ENCODE measurements around the gene G2E3. TPM values are rescaled to one million over a fixed set of nuclear protein-coding genes. Genes with fewer than 3 reads are reported as not detected.
"Not testable (repeated sequence)": the region's sequence is repeated elsewhere in the genome, so short reads cannot be mapped to it uniquely, and the experiment has no call there.

Gene G2E3
- total RNA-seq, 4 donors from 2014 or later: 9.5 to 17.5 (median 10.7) TPM

DNA sequence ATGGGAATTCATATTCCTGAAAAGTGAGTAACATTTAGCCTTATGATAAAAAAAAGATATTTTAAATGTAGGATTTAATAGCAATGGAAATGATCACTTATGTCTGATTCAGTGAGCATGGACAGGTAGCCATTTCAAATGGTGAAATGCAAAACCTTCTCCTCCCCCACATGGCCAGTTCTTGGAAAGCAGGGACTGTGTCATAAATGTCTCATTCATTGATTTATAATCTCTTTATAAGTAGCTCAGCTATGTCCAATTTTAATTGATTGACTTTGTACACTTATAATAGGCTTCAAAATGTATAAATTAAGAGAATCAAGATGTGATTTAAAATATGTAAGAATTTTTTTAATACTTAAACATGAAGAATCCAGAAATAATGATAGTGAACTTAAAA, 38.5 kb downstream of the G2E3 start:
- intact Hi-C loops (cut with DNase I): no loop called here
- TF ChIP-seq CTCF (IDR thresholded peaks at IDR 0.05) (no peak), POLR2A (IDR thresholded peaks at IDR 0.05) (no peak)
- H3K27ac ChIP-seq: no peak overlapping the region
- no peaks in the 10 kb centered on the region for H3K9me3 ChIP-seq
- no peak overlapping the region for H3K4me3 ChIP-seq (replicated peaks in 1 of 3)
- DNase-seq: no peak
- no peaks in the 10 kb centered on the region for H3K27me3 ChIP-seq
- H3K4me1 ChIP-seq: no peaks in the 10 kb centered on the region
- H3K36me3 ChIP-seq: peaks cover 2 to 10% of the 10 kb centered on the region in 2 donors

DNA sequence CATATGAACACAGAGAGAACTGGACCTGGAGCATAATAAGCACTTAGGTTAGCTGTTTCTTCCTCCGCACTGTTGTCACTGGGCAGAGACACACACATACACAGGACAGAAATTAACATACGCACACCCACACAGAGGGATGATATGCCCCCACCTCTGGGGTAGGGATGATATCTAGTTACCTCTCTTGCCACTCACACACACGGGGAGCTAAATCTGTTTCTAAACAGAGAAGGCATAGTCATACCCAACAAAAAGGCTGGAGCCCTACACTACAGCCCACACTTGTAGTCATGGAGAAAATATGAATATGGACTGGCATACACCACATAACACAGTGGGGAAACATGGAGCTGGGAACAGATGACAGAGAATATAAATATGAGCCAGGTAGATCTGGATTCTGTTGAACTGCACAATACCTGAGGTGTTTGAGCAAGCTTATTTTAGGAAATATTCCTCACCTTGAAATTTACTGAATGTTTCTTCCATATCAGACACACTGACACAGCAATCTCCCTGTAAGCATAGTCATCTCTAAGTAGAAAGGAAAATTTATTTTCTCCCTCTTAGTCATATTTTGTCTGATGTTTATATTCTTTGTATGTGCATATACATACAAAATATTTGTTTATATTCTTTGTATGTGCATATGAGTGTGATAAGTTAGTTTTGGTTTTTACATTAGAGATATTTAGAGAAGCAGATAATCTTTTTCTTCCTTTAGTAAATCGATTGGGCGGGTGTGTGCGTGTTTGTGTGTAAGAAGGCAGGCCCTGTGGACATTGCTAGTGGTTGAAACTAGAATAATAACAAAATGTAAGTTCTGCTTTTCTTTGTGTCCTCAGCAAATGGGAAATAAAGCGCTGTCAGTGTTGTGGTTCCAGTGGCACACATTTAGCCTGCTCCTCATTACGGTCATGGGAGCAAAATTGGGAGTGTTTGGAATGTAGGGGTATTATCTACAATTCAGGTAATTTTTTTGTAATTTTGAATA, 42.3 kb downstream of the G2E3 start:
- no peak overlapping the region for H3K27ac ChIP-seq
- H3K27me3 ChIP-seq: no peaks in the 10 kb centered on the region
- no peak for DNase-seq
- peaks cover 7 to 26% of the 10 kb centered on the region in 2 donors for H3K36me3 ChIP-seq
- TF ChIP-seq CTCF (IDR thresholded peaks at IDR 0.05) (no peak), POLR2A (IDR thresholded peaks at IDR 0.05) (no peak)
- intact Hi-C loops (cut with DNase I): no loop called here
- no peak overlapping the region for H3K4me3 ChIP-seq (replicated peaks in 1 of 3)
- no peaks in the 10 kb centered on the region for H3K4me1 ChIP-seq
- WGBS, 2 donors: 95 to 96% methylated on average over 7 to 8 of the region's 8 CpGs
- no peaks in the 10 kb centered on the region for H3K9me3 ChIP-seq

- WGBS, 2 donors: 92 to 98% methylated on average over 3 of the region's 3 CpGs
- Histone ChIP-seq H3K9me3 (no peaks in the 10 kb centered on the region), H3K27ac (no peak overlapping the region), H3K4me3 (replicated peaks in 1 of 3) (no peak overlapping the region), H3K36me3 (peaks cover 7 to 21% of the 10 kb centered on the region in 2 donors), H3K27me3 (no peaks in the 10 kb centered on the region), H3K4me1 (no peaks in the 10 kb centered on the region)
- intact Hi-C loops (cut with DNase I): no loop called here
- TF ChIP-seq POLR2A (IDR thresholded peaks at IDR 0.05) (no peak), CTCF (IDR thresholded peaks at IDR 0.05) (no peak)
- DNase-seq: no peak
Observed at GRCh38 chr14:30603402-30603801, 44.4 kb downstream of the G2E3 start.

DNA sequence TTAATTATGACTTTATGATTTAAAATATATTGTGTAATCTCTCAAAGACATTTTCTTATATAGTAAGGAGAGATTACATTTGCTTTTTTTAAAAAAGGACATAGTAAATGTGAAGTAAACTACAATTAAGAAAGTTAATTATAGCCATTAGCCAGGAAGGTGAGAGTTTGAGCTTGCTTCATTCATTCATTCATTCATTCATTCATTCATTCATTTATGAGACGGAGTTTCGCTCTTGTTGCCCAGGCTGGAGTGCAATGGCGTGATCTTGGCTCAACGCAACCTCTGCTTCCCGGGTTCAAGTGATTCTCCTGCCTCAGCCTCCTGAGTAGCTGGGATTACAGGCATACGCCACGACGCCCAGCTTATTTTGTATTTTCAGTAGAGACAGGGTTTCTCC, 45.7 kb downstream of the G2E3 start:
- H3K4me3 ChIP-seq (replicated peaks in 1 of 3); H3K27ac ChIP-seq; intact Hi-C loops (cut with DNase I); H3K9me3 ChIP-seq; H3K27me3 ChIP-seq; DNase-seq; H3K4me1 ChIP-seq: not testable (repeated sequence)
- H3K36me3 ChIP-seq: peaks cover 7 to 19% of the 10 kb centered on the region in 2 donors
- WGBS, 2 donors: 96% methylated on average over 8 of the region's 8 CpGs

DNA sequence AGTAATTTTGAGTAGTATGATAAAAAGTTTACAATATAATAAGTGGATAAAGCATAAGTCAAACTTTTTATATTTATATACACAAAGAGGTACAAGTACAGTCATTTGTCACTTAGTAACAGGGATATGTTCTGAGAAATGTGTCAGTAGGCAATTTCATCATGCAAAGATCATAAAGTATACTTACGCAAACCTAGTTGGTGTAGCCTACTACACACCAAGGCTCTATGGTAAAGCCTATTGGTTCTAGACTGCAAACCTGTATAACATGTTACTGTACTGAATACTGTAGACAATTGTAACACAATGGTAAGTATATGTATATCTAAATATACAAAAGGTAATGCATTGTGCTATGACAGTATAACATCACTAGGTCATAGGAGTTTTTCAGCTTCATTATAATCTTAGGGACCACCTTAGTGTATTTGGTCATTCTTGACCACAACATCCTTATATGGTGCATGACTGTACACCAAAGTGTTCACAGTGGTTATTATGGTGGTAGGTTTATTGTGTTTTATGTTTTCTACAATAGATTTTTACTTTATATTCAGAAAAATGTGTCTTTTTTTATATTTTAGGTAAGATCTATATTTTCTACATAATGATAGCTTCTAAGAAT, 48.3 kb downstream of the G2E3 start:
- WGBS, 2 donors: 93 to 97% methylated on average over 1 of the region's 1 CpG
- Histone ChIP-seq H3K4me1 (peaks cover 7 to 8% of the 10 kb centered on the region in 2 donors), H3K36me3 (peaks cover 7 to 16% of the 10 kb centered on the region in 2 donors), H3K9me3 (no peaks in the 10 kb centered on the region), H3K4me3 (replicated peaks in 1 of 3) (no peak overlapping the region), H3K27ac (no peak overlapping the region), H3K27me3 (no peaks in the 10 kb centered on the region)
- intact Hi-C loops (cut with DNase I): no loop called here
- TF ChIP-seq CTCF (IDR thresholded peaks at IDR 0.05): no peak
- no peak for TF ChIP-seq POLR2A (IDR thresholded peaks at IDR 0.05)
- DNase-seq: no peak
